Measurements from ENCODE around the gene DPP6.

DPP6 gene

GRCh38 chr7:154781369-154782303 lies 729.4 kb downstream of the DPP6 start:
- no peak for DNase-seq

GRCh38 chr7:154783281-154783909 lies 731.2 kb downstream of the DPP6 start:
- DNase-seq = no peak

GRCh38 chr7:154785898-154786297 lies 733.7 kb downstream of the DPP6 start:
- no peak for DNase-seq

DNA sequence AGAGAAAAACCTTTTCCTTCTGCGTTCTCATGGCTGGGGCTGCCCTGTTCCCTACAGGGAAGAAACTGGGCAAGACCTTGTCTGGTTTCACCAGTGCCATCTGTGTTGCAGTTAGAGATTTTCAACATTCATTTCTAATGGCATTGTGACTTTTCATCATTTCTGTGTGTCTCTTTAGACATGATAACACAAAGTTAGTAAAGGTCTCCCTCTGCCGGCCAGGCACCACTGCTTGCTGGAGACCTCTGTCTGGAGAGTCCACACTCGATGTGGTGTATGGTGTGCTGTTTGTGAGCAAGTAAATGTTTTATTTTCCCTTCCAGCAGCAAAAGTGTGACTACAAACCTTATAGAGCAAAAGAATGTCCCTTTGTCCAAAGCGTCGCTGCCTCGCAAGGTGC lies 737.2 kb downstream of the DPP6 start:
- no peak for DNase-seq

GRCh38 chr7:154791611-154792010 lies 739.4 kb downstream of the DPP6 start:
- no peak for DNase-seq

GRCh38 chr7:154792436-154793055 lies 740.3 kb downstream of the DPP6 start:
- DNase-seq = no peak

DNA sequence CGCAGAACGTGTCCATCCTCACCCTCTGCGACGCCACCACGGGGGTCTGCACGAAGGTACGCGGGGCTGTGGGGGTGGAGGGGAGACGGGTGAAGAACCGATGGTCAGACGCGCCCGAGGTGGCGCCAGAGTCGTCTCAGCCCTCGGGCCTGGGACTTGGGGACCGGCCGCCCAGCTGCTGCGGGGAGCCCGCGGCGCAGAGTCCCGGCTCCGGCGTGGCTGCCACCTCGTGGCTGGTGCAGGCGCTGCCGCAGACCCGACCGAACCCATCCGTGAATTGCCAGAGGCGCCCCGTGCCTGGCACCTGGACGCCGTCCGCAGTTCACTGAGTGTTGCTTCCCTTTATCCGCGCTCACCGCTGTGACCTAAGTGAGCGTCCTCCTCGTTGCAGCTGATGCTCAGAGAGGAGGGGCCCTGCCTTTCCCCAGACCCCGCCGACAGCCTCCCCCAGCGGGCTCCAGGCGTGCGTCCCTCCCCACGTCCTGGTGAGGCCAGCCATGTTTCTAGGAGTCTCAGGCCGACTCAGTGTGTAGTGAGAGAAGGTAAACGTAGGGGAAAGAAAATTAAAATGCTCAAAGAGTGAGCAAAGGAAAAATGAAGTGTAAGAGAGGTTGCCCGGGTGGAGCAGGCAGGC lies 742.1 kb downstream of the DPP6 start:
- no peak for DNase-seq

DNA sequence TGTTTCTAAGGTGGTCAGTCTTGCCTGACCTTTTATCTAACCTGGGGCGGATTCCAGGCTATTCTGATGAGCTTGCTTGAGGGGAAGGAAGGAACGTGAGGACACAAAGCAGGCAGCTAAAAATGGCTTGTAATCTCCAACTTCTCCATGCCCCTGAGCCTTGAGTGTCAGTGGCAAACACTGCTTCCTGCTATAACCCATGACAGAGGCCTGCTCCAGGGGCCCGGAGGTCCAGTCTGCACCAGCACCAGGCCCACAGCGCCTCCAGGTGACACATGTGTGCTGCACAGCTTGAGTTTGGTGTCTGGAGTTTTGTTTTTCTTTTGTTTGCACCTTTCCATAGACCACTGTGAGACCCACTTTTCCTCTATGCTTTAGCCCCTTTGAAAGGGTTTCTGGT lies 742.8 kb downstream of the DPP6 start:
- no peak for DNase-seq

DNA sequence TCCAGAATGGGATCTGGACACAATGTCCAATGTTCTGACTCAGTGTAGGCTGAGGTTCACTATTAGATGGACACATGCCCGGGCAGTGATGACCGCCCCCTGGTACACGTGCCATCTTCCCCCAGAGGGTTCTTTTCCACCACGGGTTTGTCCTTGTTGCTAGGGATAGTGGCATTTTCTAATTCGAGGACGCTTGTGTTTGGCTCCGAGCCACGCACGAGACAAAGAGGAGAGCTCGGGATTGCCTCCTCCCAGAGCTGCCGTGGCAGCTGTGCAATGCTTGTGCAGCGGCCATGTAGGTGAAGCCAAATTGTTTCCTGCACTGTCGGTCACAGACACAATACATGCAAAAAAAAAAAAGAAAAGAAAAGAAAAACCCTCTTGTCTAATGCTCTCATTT lies 743.2 kb downstream of the DPP6 start:
- DNase-seq = peak; percentile 78

DNA sequence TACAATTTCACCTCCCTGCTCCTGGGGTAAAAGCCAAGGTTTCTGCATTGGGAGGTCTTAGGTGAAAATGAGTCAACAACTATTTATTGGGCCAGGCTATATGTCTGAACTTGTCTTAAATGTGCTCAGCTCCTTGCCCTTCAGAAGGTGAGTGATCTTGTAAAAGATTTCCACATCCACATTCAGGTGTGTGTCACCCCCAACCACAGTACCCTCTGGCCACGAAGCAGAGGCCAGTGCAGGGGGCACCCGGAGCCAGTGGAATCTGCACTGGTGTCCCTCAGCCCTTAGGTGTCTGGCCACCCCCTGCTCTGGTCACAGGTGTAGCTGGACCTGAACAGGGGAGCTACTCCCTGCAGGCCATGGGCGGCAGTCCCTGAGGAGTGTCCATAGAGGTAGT lies 752.3 kb downstream of the DPP6 start:
- DNase-seq = no peak

DNA sequence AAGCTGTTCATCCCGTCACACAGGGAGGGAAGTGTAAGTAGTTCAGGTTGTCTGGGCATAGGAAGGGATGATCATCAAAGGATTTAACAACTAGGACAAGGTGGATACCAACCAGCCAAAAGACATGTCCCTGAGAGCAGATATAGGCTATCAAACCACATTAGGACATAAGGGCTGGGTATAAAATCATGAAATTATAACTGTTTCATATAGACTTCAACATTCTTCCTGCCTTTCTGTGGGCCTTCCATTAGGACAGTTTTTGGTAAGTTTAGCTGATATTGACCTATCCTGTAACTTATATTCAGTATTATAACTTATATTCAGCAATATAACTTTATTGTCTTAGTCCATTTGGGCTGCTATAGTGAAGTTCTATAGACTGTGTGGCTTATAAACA lies 759.8 kb downstream of the DPP6 start:
- no peak for DNase-seq

- DNase-seq = no peak
These were observed 765.2 kb downstream of the DPP6 start for GRCh38 chr7:154817224-154817896.

DNA sequence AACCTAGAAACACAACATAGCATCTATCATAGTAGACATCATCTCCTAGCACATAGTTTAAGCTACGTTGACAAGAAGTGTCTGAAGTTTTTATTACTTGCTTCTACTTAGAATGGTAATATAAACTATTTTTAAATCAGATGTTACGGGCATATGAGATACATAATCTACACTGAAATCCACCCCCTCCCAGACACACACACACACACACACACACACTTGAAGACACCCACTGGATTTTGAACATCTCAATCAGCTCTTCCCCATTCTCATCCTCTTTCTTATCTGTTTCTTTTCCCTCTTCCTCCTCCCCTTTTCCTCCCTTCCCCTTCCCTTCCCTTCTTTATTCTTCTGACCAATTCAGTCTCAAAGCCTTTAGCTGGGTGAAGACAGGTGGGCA lies 774.8 kb downstream of the DPP6 start:
- no peak for DNase-seq

- peak; percentile 47 for DNase-seq
These were observed 780.5 kb downstream of the DPP6 start for GRCh38 chr7:154832557-154833138.

GRCh38 chr7:154836021-154836448 lies 783.8 kb downstream of the DPP6 start:
- DNase-seq = no peak

GRCh38 chr7:154837087-154837486 lies 784.9 kb downstream of the DPP6 start:
- DNase-seq = no peak

DNA sequence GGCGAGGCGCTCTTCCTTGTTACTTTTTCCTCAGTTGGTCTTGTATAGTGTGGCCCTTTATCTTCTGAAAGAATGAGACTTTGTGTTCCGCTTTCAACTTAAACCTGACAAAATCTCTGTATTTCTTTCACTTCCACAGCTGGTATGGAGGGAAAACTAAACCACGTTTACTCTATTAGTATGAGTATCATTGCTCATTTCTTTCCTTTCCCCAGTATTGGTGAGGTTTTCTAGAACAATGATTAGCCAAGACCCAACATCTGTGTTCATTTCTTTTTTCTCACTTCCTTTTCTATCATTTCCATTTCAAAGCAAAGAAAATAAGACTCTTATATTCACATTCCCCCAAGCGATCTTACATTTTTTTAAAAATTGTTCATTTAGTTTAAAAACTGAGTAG lies 785.4 kb downstream of the DPP6 start:
- DNase-seq = no peak

DNA sequence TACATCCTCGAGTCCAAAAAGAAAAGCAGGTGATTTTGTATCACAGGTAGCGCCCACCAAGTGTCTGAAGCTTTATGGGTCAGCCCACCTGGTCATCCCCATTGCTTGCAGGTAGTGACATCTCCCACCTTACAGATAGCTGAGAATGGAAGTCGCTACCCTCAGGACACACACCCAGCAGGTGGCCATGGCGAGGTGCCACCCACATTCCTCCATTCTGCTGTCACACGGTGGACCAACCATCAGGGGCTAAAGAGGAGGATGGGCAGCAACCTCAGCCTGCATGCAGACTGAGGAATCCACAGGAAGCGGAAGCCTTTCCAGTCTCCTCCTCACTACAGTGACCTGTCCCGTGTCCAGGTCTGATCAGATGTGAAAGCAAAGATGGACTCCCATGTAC lies 787.9 kb downstream of the DPP6 start:
- DNase-seq = no peak

GRCh38 chr7:154841731-154842331 lies 789.6 kb downstream of the DPP6 start:
- DNase-seq = peak; percentile 74

- DNase-seq = peak; percentile 8
These were observed 790.4 kb downstream of the DPP6 start for GRCh38 chr7:154842591-154842990.

DNA sequence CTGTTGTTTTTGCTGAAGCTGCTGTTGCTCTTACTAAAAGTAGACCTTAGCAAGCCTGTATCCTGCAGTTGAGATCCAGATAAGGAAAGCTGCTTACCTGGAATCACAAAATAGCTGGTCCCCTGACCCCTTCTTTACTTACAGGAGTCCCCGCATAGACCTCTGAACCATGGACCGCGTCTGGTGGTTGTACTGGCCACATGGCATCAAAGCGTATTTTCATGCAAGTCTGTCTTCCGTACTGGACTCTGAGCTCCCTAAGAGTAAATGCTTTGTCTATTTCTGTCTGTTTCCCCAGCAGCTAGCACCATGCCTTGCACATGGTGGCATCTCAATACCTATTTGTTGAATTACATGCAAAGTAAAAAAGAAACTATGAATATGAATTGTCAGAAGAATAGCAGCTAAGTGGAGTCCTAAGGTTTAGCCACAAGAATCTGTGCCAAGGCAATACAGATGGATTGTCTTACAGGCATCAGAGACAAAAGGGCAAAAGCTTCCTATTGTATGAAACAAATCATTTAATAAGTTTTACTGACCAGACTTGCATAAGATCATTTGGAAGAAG lies 791.6 kb downstream of the DPP6 start:
- no peak for DNase-seq

DNA sequence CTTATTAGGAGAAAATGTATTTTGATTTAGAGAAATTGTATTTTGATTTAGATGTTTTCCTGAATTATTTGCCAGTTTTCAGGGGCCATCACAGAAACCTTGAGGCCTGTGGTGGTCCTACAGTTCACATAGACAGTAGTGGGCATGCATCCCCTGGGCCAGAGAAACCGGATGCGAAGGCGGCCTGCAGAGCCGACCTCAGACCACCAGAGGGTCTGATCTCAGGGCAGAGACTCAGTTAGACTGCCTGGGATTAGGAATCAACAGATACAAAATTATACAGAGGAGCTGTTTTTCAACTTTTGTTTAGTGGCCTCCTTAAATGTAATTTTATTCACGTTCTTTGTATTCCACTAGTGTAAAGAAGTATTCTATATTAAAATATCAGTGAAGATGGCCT lies 792.3 kb downstream of the DPP6 start:
- DNase-seq = no peak

Measured in DMS153 (cell line).